Psoas muscle (tissue), 8 donors: ENCODE data around the gene KLHL36. TPM values are rescaled to one million over a fixed set of nuclear protein-coding genes. Genes with fewer than 3 reads are reported as not detected.

Experiments
- ATAC-seq, 4 donors: fragments of 200-7000 bp; cut with Tn5 transposase; one replicate each; pipeline ENCODE4 v1.9.1; 2020; ENCODE audit warnings: moderate library complexity in 3 of 4, mild to moderate bottlenecking in 2 of 4
- DNase-seq, 2 donors: peaks; one replicate each; pipeline ENCODE4 v3.0.0-alpha.2; 2020
- H3K27ac ChIP-seq: fragments of 200-600 bp; one replicate; pipeline ENCODE4 v1.8.0; 2022
- H3K27me3 ChIP-seq, 3 donors: fragments of 200-600 bp in 1 of 3; one replicate each; pipeline versions ENCODE4 v1.6.1 to v1.8.0; 2013 to 2022; ENCODE audit warnings: low read length in 2 of 3, mild to moderate bottlenecking in 2 of 3, moderate library complexity in 1 of 3; ENCODE audit not compliant: insufficient read depth in 3 of 3
- H3K36me3 ChIP-seq, 2 donors: fragments of 200-600 bp in 1 of 2; one replicate each; pipeline versions ENCODE4 v1.6.1 to v1.8.0; 2013 to 2022; ENCODE audit warnings: low read depth in 1 of 2, mild to moderate bottlenecking in 1 of 2, moderate library complexity in 1 of 2; ENCODE audit not compliant: insufficient read depth in 1 of 2
- H3K4me1 ChIP-seq: fragments of 200-600 bp; one replicate; pipeline ENCODE4 v1.8.0; 2022
- H3K4me3 ChIP-seq: fragments of 200-600 bp; one replicate; pipeline ENCODE4 v1.8.0; 2022; ENCODE audit warnings: mild to moderate bottlenecking
- H3K9me3 ChIP-seq: fragments of 200-600 bp; one replicate; pipeline ENCODE4 v1.8.0; 2022
- CTCF ChIP-seq: fragments of 200-600 bp; IDR thresholded peaks from one replicate; pipeline ENCODE4 v1.8.0; 2022; ENCODE audit warnings: antibody characterized with exemption
- WGBS, 3 donors: extraction: QIAGEN DNeasy Blood & Tissue Kit; methylation state at CpG; one replicate each; pipeline versions ENCODE4 v1.1.6 to v1.1.7; 2013; 5-methylcytosine and 5-hydroxymethylcytosine counted together
- intact Hi-C, 2 donors: fragments of 100-400 bp; cut with DNase I; formaldehyde crosslinking; loops; one replicate each; pipeline versions ENCODE4 v1.11.0 to v1.14.2; 2022
- polyA plus RNA-seq, 3 donors: library from polyadenylated mRNA; stranded (reverse); fragments of 200-250 nt; gene quantifications; one replicate each; pipeline ENCODE4 v1.2.3, GENCODE V29; 2013
- total RNA-seq, 4 donors: library from RNA; stranded (reverse); fragmentation: NEBNext Ultra II Directional in 2 of 4; extraction: Animal tissue kit (Norgen Biotek cat#: 25700) in 2 of 4; gene quantifications; one replicate each; pipeline versions ENCODE4 v1.2.1 to v1.2.4, GENCODE V29; 2021 to 2023
- donor health status: healthy with polysubstance abuse.
- donor health status: DM: no; HTN: no; CAD: no; lungs with moderate emphysema.
- donor health status: Bipolar disorder and iron deficiency.
- donor health status: healthy.
- donor health status: DM: yes; HTN: yes; CAD: no.
- donor health status: DM: no; HTN: no; CAD: no.
- donor health status: DM: no; HTN: no; CAD: no.
- donor health status: DM: yes; HTN: yes; CAD: no.

The KLHL36 gene
- total and polyA plus RNA-seq, 7 donors, result 5.9 to 19.3 (median 13.1) TPM

GRCh38 chr16:84663433-84664101 lies 15.3 kb downstream of the KLHL36 start:
- intact Hi-C loops, result no loop called here
- Histone ChIP-seq H3K27ac (no peak overlapping the region), H3K36me3 (peaks cover 2 to 79% of the 10 kb centered on the region in 2 donors), H3K4me3 (no peak overlapping the region), H3K27me3 (no peaks in the 10 kb centered on the region), H3K9me3 (no peaks in the 10 kb centered on the region), H3K4me1 (no peaks in the 10 kb centered on the region)
- WGBS, 3 donors, result 65 to 78% (median 73%) methylated on average over 9 of the region's 9 CpGs
- ATAC-seq, result no peak
- DNase-seq, result no peak
- no peak for TF ChIP-seq CTCF

GRCh38 chr16:84665359-84665758 lies 17.0 kb downstream of the KLHL36 start:
- DNase-seq, result no peak
- no peak for TF ChIP-seq CTCF
- Histone ChIP-seq H3K4me3 (no peak overlapping the region), H3K27ac (no peak overlapping the region), H3K36me3 (peaks cover 2 to 61% of the 10 kb centered on the region in 2 donors), H3K9me3 (no peaks in the 10 kb centered on the region), H3K4me1 (no peaks in the 10 kb centered on the region), H3K27me3 (no peaks in the 10 kb centered on the region)
- 85 to 96% (median 95%) methylated on average over 2 of the region's 2 CpGs for WGBS, 3 donors
- no peak for ATAC-seq
- intact Hi-C loops, result no loop called here

GRCh38 chr16:84665843-84666242 lies 17.5 kb downstream of the KLHL36 start:
- no peaks in the 10 kb centered on the region for H3K4me1 ChIP-seq
- no peak overlapping the region for H3K4me3 ChIP-seq
- intact Hi-C loops, result no loop called here
- no peaks in the 10 kb centered on the region for H3K27me3 ChIP-seq
- H3K9me3 ChIP-seq, result no peaks in the 10 kb centered on the region
- peaks cover 2 to 56% of the 10 kb centered on the region in 2 donors for H3K36me3 ChIP-seq
- no peak overlapping the region for H3K27ac ChIP-seq
- DNase-seq, result no peak
- no peak for TF ChIP-seq CTCF
- 88 to 96% (median 93%) methylated on average over 7 of the region's 7 CpGs for WGBS, 3 donors
- no peak for ATAC-seq

GRCh38 chr16:84667600-84668309 lies 19.4 kb downstream of the KLHL36 start:
- Histone ChIP-seq H3K27me3 (no peaks in the 10 kb centered on the region), H3K9me3 (no peaks in the 10 kb centered on the region), H3K27ac (no peak overlapping the region), H3K36me3 (peaks cover 2 to 37% of the 10 kb centered on the region in 2 donors), H3K4me1 (no peaks in the 10 kb centered on the region), H3K4me3 (no peak overlapping the region)
- no peak for TF ChIP-seq CTCF
- DNase-seq (no peak), ATAC-seq (no peak)
- 81 to 85% (median 84%) methylated on average over 16 of the region's 16 CpGs for WGBS, 3 donors
- intact Hi-C loops, result no loop called here
